Stimulated activated CD8-positive, alpha-beta memory T cell treated with anti-CD3 and anti-CD28 coated beads, Interleukin-7, amount 100 ng/mL, for 1 hour (primary cell): ENCODE results near the gene ESR2.
"Not testable (repeated sequence)": the region's sequence is repeated elsewhere in the genome, so short reads cannot be mapped to it uniquely, and the experiment has no call there.

ENCODE experiments used
- DNase-seq, 2 donors: peaks; one replicate each; pipeline ENCODE4 v3.0.0-alpha.2; 2020; ENCODE audit warnings: low read depth in 2 of 2

The ESR2 gene

DNA sequence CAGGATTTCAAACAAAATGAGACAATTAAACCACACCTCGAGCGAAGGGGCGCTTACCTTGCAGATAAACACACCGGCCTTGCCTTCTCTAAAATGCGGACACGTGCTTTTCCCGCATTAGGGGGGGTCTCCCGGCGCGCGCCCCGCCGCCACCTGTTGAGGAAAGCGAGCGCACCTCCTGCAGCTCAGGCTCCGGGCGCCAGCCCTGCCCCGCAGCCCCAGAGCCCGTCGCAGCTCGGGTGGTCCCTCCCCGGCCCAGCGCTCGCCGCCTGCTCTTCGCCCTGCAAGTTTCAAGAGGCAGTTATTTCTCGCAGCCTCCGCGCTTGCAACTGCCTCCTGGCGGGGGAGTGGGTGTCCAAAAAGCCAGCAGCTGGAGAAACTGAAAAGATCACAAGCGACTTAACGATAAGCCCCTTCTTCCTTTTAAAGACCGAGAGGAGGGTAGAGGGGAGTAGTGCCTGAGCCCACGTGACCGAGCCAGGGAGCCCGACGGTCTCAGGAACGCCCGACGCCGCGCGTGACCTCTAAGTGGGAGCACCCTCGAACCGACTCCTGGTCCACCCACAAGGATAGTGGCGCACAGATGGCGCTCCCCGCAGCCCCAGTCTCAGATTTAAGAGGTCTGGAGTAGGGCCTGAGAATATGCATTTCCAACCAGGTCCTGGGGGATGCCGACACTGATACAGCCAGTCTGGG lies at the start of gene ESR2:
TSS of gene ESR2 (minus strand) at position 396 of the 696 bp plus-strand sequence. CDS start 11,386 bp downstream, outside the sequence.
- no peak for DNase-seq

DNA sequence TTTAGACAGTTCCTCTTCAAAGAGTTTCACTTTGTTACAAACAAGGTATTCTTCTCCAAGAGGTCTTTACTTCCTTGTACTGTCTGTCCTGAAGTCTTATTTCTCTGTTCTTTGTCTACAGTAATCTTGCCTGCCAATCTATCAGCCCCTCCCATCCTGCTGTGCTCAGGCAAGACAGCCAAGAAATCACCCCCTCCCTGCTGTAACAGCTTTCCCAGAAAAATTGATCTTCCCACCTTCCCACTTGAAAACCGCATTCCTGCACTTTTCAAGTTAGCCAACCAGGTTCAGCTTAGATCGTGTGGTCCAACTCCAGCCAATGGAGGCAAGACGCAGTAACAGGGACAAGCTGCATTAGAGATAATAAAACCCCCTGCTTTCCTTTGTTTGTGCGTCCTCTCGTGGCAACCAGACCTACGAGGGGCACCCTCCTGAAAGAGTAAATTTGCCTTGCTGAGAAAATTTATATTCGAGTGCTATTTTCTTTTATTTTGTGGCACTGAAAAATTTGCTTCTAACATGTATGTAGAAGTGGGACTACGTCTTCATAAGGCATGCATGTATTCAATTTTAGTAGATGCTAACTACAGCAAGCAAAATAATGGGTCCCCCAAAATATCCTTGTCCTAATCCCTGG lies 46.5 kb upstream of the ESR2 start:
- no peak for DNase-seq

DNA sequence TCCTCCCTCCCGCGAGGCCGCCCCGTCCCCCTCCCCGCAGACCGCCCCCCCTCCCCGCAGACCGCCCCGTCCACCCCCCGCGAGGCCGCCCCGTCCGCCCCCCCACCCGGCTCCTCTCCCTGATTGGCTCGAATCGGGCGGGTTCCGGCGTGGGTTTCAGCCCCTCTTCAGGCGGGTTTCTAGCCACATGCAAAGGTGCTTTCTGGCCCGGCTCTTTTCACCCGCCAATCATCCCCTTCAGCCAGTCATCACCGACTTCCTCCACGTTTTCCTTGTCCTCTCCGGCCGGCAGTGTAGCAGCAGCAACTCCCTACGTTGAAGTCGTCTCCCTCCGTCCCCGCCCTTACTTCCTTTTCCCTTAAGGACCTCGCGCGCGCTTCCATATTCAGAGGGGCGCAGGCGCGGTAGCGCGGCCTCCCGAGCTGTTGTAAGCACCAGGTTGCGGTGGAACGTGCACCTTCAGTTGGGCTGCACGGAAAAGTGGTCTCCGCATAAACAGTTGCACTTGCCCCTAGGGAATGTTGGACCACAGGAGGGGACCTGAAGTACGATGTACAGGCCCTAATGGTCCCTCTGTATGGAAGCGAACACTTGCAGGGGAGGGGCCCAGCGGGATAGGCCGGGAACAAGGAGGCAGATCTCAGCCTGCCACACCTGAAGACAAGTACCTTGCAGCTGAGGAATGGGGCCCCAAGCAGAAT lies 44.6 kb upstream of the ESR2 start:
- peak; percentile 64 for DNase-seq

DNA sequence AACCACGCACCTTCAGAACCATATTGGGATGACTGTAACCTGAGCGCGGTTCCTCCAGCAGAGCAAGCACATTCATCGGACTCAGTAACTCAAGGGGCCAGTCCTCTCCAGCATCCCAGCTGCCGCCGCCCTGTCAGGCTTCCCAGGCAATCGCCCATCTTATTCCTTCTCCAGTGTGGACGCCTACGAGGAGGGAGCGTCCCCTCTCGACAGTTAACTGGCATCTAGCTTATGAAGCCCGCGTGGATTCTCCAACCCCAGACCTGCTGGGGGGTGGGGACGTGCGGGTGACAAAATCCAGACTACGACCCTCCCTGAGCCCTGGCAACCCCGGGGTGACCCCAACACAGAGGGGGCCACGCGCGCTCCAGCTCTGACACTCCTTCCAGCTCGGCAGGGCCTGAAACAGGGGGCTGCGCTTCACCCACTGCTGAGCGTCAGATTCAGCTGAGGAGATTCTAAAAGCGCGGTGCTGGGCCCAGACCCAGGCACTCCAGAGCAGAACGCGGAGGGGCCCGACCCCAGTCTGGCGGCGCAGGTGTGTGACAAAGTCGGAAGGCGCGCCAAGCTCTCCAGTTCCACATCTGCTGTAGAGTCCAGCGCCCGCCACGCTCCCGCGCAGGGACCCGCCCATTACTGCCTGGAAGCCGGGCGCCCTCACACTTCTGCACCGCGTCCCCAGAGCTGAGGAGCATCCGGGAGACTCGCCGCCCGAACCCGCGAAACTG lies 43.9 kb upstream of the ESR2 start:
- no peak for DNase-seq

DNA sequence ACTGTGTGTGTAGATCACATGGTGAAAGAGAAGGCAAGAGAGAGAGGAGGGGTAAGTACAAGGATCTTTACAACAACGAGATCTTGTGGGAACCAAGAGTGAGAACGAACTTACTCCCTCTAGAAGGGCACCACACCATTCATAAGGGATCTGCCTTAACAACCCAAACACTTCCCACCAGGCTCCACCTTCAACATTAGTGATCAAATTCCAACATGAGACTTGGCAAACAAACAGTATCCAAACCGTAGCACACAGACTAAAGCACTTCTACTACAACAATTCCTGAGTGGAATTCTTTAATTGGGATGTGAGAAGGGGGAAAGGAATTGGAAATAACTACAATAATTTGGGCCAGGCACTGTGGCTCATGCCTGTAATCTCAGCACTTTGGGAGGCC lies 35.0 kb upstream of the ESR2 start:
- DNase-seq, result no peak

DNA sequence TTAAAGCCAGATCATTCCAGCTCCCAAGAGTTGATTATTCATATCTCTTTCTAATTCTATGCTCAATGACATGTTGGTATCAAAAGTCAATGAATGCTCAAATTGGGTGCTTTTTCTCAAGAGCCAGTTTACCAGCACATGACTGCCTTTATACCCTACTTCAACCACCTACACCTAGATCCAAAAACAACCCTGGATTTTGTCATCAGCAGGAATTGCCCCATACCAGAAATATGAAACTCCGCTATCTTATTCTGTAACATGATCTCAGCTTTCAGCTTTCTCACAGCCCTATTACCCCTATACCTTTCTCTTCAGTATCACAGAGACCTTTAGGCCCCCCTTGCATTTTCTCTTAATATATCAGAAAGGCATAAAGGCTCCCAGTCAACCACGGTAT lies 32.3 kb upstream of the ESR2 start:
- no peak for DNase-seq

DNA sequence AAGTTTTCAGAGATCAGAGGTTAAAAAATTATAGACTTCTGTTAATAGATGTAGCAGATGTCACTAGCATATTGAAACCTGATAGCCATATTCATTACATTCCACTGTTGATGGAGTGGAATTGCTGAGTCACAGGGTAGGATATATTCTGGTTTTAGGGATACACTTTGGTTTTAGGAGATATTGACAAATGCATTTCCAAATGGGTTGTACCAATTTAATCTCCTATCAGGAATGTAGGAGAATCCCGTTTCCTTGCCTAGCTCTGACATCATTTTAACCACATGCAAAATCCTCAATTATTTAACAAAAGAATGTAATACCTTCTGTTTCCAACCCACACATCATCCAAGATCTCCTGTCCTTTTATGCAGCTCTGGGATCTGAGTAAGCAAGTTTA lies 30.7 kb upstream of the ESR2 start:
- DNase-seq, result no peak

DNA sequence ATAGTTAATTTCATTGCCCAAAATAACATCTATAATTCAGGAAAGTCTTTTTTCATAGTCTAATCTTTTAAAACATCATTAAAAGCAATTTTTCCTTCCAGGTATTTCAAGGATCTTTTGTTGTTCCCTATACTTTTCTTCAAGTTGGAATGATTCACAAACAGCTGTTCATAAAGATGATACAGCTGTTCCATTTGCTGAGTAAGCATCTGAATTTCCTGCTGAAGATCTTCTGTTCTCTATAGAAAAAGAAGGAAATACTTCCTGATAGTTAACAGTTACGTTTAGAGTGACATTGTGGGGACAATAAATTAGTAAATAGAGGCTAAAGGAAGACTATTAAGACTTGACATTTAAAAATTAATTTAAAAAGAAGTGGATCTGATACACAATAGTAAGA lies 30.3 kb upstream of the ESR2 start:
- no peak for DNase-seq

DNA sequence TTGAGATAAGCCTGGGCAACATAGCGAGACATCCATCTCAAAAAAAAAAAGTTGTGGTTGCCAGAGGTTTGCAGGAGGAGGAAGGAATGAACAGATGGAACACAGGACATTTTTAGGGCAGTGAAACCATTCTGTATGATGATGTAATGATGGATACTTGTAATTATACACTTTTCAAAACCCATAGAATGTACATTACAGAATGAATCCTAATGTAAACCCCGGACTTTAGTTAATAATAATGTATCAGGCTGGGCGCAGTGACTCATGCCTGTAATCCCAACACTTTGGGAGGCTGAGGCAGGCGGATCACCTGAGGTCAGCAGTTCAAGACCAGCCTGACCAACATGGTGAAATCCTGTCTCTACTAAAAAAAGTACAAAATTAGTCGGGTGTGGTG lies 26.2 kb upstream of the ESR2 start:
- not testable (repeated sequence) for DNase-seq

DNA sequence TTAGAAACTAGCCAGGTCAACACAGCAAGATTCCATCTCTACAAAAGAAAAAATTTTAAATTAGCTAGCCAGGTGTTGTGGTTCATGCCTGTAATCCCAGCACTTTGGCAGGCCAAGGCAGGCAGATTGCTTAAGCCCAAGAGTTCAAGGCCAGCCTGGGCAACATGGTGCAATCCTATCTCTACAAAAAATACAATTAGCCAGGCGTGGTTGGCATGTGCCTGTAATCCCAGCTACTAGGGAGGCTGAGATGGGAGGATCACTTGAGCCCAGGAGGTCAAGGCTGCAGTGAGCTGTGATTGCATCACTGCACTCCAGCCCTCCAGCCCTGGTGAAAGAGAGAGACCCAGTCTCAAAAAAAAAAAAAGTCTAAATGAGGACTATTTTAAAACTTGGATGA lies 24.5 kb upstream of the ESR2 start:
- DNase-seq, result not testable (repeated sequence)

DNA sequence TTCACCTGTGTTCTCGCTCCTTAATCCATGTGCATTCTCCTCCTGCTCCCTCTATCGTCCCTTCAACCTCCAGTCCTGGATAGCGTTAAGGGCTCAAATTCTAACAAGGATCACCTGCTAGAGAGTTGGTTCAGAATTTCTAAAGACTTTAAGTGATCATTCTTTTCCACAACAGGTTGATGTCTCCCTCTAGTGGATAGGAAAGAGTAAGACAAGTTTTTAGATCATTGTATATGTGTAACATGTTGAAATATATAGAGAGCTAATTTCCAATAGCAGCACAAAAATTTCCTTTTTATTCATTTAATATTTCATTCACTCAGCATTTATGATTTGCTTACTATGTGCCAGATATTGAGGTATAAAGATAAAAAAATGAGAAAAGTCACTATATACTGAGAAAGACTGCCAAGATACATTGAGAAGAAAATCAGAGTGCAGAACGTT lies 9.3 kb upstream of the ESR2 start:
- no peak for DNase-seq

DNA sequence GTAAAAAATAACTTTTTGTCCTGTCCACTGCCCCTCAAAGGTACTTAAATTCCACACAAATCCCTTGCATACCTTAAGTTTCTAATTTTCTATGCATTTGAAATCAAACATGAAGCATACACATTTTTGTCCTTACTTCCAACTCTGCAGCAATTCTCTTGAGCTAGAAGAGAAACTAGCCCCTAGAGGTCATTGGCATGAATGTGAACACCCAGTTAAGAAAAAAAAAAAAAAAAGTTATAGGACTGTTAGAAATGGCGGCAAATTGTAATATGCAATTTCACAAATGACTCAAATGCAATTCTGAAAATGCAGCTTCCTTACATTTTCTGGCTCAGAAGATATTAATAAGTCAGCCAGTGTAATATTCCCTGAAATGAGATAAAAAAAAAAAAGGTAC lies 4.6 kb upstream of the ESR2 start:
- DNase-seq, result no peak

DNA sequence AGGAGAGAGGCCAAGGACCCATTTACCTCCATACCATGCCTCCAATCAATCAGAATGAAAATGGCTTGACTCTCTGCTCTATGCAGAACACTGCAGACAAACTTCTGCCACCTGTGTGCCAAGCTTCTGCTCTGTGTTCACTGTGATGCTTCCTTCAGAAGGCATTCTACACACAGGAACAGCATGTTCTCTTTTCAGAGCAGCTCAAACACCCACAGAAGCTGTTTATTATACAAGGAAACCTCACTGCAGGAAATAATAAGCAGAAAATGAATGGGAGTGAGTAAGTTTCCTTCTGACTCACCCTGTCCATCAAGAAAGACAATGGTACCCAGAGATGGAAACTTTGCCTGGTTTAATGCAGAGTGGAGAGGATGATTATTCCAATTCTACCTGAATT lies 2.4 kb upstream of the ESR2 start:
- no peak for DNase-seq

DNA sequence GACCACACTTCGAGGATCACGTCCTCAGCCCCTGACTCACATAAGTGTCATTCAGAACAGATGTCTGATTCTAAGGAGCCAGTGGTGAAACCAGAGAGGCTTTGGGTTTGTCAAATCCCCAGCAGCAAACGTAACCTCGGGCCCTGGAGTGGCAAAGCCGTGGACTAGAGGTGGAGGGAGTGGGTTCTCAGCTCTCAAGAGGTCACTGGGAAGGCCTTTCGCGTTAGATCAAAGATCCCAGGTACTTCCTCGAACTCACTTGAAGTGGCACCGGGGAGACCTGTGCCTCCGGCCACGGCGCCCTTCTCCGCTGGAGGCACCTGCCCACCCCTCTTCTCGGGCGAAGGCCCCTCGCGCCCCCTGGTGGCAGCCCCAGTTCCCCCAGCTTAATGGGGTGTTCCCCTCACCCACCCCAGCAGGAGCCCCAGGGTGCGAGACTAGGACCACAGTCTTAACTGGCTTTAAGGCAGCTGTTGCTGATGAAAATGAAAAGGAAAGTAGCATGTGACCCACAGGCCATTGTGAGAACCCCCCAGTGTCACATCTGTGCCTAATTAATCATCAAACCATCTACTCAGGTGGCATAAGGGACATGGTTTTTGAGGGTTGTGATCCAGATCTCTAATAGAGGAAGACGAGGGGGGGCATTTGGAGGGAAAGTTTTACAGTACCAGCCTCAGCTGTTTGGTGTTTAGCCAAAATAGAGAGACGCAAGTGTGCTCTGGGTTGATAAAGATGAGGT lies 672 bp upstream of the ESR2 start:
- DNase-seq, result peak; percentile 45 to 71

DNA sequence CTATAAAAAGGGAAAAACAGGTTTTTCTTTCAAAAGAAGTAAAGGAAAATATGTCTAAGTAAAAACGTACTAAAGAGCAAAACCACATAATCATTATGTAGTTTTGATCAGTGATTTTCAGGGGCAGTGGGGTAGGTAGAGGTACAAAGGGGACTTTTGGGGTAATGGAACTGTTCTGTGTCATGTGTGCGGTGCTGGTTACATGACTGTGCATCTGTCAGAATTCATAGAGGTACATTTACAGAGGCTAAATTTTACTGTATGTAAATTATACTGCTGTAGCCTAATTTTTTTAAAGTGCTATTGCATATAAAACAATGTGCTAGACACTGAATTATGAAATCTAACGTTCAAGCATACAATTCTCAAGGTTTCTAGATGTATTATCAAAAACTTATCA lies 2.0 kb downstream of the ESR2 start:
- DNase-seq, result no peak

DNA sequence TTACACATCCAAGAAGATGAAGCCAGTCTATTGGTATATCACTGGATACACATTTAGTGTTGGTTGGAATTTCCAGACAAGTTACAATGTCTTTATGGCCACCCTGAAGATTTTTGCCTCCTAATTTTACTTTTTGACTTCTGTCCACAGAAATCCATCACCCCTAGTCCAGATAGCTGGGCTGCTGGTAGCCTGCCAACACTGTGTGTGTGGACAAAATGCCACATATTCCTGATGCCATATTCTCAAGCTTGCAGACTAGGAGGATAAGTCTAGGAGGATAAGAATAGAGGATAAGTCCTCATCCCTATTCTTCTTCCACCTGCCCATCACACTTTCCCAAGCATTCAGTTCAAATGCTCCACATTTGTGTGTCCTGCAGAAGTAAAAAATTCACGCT lies 4.6 kb downstream of the ESR2 start:
- DNase-seq, result no peak

DNA sequence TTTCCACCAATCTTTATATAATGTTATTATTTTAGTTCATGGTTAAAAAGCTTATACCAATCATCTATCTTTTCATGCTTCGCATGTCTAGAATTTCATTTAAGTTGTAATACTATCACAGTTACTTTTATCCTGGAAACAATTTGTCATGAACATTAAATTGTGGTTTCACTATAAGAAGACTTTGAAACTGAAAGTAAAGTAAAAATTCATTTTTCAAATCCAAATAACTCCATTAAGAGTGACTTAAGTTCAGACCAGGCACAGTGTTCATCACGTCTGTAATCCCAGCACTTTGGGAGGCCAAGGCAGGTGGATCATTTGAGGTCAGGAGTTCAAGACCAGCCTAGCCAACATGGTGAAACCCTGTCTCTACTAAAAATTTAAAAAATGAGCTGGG lies 12.4 kb downstream of the ESR2 start:
- no peak for DNase-seq

DNA sequence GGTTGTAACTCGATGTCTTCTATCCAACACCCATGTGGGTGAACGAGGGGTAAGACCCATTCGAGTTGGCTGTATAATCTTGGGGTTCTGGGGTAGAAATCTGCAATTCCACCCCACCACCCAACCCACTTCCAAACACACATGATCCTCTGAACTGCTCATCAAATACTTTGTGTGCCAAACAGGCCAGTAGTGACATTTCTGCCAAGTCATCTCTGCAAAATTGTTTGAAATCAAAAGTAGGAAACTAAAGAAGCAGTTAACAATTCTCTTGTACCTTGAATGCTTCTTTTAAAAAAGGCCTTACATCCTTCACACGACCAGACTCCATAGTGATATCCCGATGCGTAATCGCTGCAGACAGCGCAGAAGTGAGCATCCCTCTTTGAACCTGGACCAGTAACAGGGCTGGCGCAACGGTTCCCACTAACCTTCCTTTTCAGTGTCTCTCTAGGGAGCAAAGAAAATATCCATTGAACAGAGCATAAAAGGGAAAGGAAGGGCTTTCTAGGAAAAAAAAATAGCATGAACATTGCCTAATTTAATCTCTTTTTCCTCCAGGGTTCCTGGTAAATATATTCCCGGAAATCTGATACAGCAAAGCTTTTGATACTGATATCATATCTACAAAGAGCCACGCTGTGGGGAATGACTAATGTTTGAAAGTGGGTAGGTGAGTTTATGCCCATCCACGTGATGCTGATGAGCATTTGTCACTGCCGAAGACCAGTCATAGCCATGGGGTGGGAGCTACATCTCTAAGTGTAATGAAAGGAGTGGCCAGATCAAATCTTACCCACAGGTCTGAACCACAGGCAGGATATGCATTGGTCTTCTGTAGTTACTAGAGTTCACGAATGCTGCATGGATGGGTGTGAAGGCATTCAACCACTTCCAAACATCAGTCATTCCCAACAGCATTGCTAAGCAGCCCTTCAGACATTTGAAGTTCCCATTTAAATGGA lies 14.2 kb downstream of the ESR2 start:
- DNase-seq, result no peak

DNA sequence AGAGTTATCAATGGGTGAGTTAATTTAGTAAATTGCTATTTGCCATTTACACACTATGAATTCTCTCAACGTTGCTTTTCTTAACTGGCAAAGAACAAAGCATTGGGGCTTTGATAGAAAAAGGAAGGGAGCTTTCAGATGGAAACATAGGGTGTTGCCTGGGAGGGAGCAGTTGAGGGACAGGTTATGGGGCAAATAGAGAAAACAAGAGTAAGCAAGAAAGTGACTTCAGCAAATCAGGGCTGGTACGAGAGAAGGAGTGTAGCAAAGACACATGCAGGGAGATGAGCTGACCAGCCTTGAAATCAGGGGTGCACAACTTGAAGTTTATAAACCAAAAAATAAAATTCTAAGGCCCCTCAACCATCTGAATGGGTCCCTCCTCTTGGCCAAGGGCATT lies 15.7 kb downstream of the ESR2 start:
- no peak for DNase-seq

DNA sequence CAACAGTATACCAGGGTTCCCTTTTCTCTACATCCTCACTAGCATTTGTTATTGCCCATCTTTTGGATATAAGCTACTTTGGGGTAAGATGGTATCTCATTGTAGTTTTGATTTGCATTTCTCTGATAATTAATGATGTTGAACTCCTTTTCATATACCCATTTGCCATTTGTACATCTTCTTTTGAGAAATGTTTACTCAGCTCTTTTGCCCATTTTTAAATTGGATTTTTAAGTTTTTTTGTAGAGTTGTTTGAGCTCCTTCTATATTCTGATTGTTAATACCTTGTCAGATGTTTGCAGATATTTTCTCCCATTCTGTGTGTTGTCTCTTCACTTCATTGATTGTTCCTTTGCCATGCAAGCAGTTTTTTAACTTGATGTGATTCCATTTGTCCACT lies 22.2 kb downstream of the ESR2 start:
- DNase-seq, result no peak

DNA sequence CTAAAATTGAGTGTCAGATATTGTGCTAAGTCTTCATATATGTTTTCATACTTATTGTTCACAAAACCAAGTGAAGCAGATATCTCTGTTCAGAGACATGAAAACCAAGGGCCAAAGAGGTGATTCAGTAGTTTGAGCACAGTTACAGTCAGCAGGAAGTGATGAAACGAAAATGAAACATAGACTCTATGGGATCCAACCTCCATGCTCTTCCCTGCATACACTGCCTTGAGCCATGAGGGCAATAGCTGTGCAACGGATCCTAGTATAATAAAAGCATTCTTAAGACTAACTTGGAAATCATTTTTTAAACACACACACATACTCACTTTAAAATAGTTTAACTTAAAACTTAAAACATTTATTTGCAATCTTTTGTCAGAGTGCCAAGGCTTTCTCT lies 27.9 kb downstream of the ESR2 start:
- no peak for DNase-seq
